Gastroesophageal sphincter (tissue), 3 donors: ENCODE data around the gene SPTB.

ENCODE experiments used
- EP300 ChIP-seq: sonication (generic); formaldehyde crosslinking; IDR thresholded peaks from one replicate; pipeline ENCODE4 v1.6.1; 2017; ENCODE audit warnings: antibody characterized with exemption, mild to moderate bottlenecking
- POLR2A ChIP-seq, 2 donors: fragments of 450-650 bp; IDR thresholded peaks; one replicate each; pipeline ENCODE4 v1.6.1; 2017; ENCODE audit warnings: antibody characterized with exemption in 2 of 2, mild to moderate bottlenecking in 2 of 2, moderate library complexity in 1 of 2
- TF ChIP-seq, protein P1 (sequence below), 4 experiments: fragments of 200-600 bp in 2 of 4; fragments of 450-650 bp in 2 of 4; sonication (generic) in 1 of 4; IDR thresholded peaks; one replicate each; pipeline ENCODE4 v1.5.1; 2017 to 2019; ENCODE audit warnings: antibody characterized with exemption in 4 of 4, mild to moderate bottlenecking in 2 of 4, moderate library complexity in 2 of 4

DNA sequence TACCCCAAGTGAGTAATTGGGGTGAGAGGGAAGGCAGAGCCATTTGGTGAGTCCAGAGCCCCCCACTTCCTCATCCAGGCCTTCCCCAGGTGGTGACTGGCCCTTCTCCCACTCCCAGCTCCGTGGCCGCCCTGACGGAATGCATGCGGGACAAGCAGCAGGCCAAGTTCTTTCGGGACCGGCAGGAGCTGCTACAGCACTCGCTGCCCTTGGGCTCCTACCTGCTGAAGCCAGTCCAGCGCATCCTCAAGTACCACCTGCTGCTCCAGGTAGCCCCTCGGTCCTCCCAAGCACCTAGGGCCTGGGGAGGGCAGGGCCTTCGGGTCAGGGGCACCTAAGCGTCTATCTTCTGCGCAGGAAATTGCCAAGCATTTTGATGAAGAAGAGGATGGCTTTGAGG, 149.0 kb downstream of the SPTB start:
- TF ChIP-seq, protein P1, sequence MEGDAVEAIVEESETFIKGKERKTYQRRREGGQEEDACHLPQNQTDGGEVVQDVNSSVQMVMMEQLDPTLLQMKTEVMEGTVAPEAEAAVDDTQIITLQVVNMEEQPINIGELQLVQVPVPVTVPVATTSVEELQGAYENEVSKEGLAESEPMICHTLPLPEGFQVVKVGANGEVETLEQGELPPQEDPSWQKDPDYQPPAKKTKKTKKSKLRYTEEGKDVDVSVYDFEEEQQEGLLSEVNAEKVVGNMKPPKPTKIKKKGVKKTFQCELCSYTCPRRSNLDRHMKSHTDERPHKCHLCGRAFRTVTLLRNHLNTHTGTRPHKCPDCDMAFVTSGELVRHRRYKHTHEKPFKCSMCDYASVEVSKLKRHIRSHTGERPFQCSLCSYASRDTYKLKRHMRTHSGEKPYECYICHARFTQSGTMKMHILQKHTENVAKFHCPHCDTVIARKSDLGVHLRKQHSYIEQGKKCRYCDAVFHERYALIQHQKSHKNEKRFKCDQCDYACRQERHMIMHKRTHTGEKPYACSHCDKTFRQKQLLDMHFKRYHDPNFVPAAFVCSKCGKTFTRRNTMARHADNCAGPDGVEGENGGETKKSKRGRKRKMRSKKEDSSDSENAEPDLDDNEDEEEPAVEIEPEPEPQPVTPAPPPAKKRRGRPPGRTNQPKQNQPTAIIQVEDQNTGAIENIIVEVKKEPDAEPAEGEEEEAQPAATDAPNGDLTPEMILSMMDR (IDR thresholded peaks at IDR 0.05), result no peak
- TF ChIP-seq POLR2A (IDR thresholded peaks at IDR 0.05) (no peak), EP300 (no peak)
